Stimulated activated CD8-positive, alpha-beta memory T cell treated with anti-CD3 and anti-CD28 coated beads, Interleukin-12 subunit alpha, Interleukin-12 subunit beta, amount 100 ng/mL, for 1 hour (primary cell): Measurements from ENCODE around the gene HIGD2A.

Source experiments
- DNase-seq: peaks from one replicate; pipeline ENCODE4 v3.0.0-alpha.2; 2020; ENCODE audit warnings: low read depth

Gene HIGD2A

GRCh38 chr5:176369934-176370711 lies 18.4 kb upstream of the HIGD2A start:
- DNase-seq = no peak

- DNase-seq = no peak
These were observed 16.7 kb upstream of the HIGD2A start for GRCh38 chr5:176371621-176372539.

GRCh38 chr5:176373100-176373818 lies 15.3 kb upstream of the HIGD2A start:
- no peak for DNase-seq

GRCh38 chr5:176379881-176380280 lies 8.7 kb upstream of the HIGD2A start:
- DNase-seq = no peak

- no peak for DNase-seq
These were observed 7.1 kb upstream of the HIGD2A start for GRCh38 chr5:176381423-176381822.

GRCh38 chr5:176381979-176382378 lies 6.6 kb upstream of the HIGD2A start:
- DNase-seq = no peak

GRCh38 chr5:176382721-176383120 lies 5.8 kb upstream of the HIGD2A start:
- no peak for DNase-seq

- DNase-seq = no peak
These were observed 5.2 kb upstream of the HIGD2A start for GRCh38 chr5:176383248-176383905.

- DNase-seq = no peak
These were observed 4.6 kb upstream of the HIGD2A start for GRCh38 chr5:176383961-176384360.

- DNase-seq = no peak
These were observed 4.1 kb upstream of the HIGD2A start for GRCh38 chr5:176384366-176384930.

- no peak for DNase-seq
These were observed 3.6 kb upstream of the HIGD2A start for GRCh38 chr5:176384991-176385390.

GRCh38 chr5:176386491-176386890 lies 2.1 kb upstream of the HIGD2A start:
- DNase-seq = no peak

GRCh38 chr5:176387384-176387925 lies 1.1 kb upstream of the HIGD2A start:
- no peak for DNase-seq

GRCh38 chr5:176388003-176388443 lies 528 bp upstream of the HIGD2A start:
- no peak for DNase-seq

GRCh38 chr5:176389135-176390123 lies 878 bp downstream of the HIGD2A start:
- DNase-seq = no peak

- no peak for DNase-seq
These were observed 2.9 kb downstream of the HIGD2A start for GRCh38 chr5:176391479-176391878.

- no peak for DNase-seq
These were observed 3.4 kb downstream of the HIGD2A start for GRCh38 chr5:176391999-176392398.

- DNase-seq = no peak
These were observed 4.0 kb downstream of the HIGD2A start for GRCh38 chr5:176392526-176392925.

- no peak for DNase-seq
These were observed 5.5 kb downstream of the HIGD2A start for GRCh38 chr5:176394096-176394495.
